Fibroblast of mammary gland (primary cell): ENCODE results near the gene SULT1C2.

Experiments used
- DNase-seq: peaks from one replicate; pipeline ENCODE4 v3.0.0-alpha.2; 2010; ENCODE audit warnings: low read depth
- H3K4me3 ChIP-seq: 2 replicates; pipeline ENCODE4 v1.5.1; 2011; ENCODE audit warnings: low read depth, mild to moderate bottlenecking, low read length, moderate library complexity; ENCODE audit not compliant: control insufficient read depth
- TF ChIP-seq, protein P1 (sequence below): conservative IDR thresholded peaks from 2 replicates; pipeline ENCODE4 v1.5.1; 2011; ENCODE audit warnings: low read depth, low read length, inconsistent platforms; ENCODE audit not compliant: control insufficient read depth, insufficient read depth

The SULT1C2 gene

DNA sequence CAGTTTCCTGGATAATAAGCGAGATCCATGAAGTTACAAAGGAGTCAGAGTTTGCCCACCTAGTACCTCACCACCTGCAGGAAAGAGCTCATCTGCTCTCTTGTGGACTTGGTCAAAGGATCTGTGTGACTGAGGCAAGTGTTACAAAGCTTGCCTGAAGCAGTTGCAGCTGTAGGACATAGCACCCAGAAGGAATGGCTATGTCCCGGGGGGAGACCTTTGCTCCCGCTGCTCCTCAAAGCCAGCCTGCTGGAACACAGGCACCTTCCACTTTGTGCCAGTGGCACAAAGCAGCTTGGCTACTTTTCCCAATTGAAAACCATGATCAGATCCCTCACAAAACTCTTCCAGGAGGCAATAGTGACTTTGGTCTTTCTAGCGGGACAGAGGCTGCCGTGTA, 3.1 kb upstream of the SULT1C2 start:
- no peak overlapping the region for H3K4me3 ChIP-seq
- TF ChIP-seq, protein P1, sequence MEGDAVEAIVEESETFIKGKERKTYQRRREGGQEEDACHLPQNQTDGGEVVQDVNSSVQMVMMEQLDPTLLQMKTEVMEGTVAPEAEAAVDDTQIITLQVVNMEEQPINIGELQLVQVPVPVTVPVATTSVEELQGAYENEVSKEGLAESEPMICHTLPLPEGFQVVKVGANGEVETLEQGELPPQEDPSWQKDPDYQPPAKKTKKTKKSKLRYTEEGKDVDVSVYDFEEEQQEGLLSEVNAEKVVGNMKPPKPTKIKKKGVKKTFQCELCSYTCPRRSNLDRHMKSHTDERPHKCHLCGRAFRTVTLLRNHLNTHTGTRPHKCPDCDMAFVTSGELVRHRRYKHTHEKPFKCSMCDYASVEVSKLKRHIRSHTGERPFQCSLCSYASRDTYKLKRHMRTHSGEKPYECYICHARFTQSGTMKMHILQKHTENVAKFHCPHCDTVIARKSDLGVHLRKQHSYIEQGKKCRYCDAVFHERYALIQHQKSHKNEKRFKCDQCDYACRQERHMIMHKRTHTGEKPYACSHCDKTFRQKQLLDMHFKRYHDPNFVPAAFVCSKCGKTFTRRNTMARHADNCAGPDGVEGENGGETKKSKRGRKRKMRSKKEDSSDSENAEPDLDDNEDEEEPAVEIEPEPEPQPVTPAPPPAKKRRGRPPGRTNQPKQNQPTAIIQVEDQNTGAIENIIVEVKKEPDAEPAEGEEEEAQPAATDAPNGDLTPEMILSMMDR: no peak
- no peak for DNase-seq

DNA sequence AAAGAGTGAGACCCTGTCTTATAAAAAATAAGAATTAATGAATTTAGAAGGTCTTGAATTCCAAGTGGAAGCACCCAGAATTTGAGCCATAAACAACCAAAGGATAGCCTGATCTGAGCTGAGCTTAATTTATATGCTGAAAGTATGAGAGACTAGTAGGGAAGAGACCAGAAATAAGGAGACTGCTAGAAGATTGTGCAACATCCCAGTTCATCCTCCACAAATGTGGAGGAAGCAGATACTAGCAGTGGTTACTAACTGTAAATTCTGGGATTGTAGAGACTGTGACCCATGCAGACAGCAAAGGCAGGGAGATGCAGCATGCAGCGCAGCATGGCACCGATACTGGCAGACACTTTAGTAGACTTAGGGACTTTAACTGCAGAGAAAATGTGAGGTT, 1.5 kb upstream of the SULT1C2 start:
- TF ChIP-seq, protein P1: no peak
- no peak overlapping the region for H3K4me3 ChIP-seq
- DNase-seq: no peak

DNA sequence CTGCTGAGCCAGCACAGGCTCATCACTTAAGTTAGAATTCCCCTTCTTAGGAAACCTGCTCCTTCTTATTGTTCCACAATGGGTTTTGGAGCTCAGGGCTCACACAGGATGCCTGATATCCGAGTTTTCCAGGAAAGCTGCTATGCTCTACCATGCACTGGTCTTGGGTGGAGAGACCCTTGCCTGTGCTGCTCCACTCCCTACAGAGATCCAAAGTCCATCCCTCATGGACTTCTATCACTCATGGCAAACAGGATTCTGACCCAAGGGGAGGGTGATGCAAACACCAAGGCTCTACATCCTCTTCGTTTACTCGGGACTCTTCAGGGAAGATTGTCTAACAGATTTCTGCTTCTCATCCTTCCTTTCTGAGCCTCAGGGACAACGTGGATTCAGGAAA, 5.2 kb downstream of the SULT1C2 start:
- DNase-seq: no peak
- TF ChIP-seq, protein P1: no peak
- no peak overlapping the region for H3K4me3 ChIP-seq

DNA sequence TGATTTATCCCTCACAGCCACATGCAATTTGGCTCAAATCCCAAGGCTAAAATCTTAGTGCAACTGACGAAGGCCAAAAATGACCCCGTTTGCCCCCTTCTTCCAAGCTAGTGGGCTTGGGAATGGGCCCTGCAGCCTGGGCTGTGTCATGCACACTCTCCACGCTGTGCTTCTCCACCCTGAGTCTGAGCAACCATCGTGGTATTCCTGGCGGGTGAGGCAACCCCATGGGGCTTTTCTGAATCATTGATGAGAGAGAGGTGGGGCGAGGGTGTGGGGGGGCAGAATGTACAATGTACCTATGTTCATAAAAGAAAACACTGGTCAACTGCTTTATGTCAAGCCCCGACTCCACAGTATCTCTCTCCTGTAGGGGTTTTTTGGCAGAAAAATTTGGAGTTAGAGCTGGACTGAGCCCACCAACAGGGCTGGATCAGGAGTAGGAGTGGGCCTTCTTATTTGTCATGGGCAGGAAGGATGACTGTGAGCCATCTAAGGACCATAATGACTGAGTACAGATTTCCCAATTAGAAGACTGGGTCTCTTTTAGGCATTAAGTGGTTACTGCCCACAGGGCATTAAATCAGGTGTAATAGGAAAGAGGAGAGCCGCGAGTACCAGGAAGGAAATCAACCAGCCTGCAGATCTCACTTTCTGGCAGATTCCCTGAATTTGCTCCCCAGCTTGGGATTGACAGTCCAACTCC, 8.9 kb downstream of the SULT1C2 start:
- peak; percentile 97 for DNase-seq
- TF ChIP-seq, protein P1: no peak
- no peak overlapping the region for H3K4me3 ChIP-seq

DNA sequence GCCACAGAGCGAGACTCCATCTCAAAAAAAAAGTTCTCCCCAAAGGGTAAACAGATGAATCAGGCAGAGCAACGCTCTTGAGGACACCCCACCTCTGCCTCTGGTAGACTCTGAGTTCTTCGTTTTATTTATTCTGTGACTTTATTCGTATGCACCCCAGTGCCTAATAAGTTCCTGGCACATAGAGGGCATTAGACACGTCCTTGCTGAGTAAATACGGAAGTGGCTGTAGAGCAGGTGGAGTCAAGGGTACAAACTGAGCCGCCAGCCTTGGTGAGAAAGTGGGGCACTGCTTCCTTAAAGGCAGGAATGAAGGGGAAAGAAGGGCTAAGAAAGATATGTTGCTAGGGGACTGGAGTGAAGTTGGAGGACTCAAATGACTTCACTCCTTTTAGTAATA, 12.9 kb downstream of the SULT1C2 start:
- DNase-seq: no peak
- TF ChIP-seq, protein P1: no peak
- H3K4me3 ChIP-seq: no peak overlapping the region

DNA sequence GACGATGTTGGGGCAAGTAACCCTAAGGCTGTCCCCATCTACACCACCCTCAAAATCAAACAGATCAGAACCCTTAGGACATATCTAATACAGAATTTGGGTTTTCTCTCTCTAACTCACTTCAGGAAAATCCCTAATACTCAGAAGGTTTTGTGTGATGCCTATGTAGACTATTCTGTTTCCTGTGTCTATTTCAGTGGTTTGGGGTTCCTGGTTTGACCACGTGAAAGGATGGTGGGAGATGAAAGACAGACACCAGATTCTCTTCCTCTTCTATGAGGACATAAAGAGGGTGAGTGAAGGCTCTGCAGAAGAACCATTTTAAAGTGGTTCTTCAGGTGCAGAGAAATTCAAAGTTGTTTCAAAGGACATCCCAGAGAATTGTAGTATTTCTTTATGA, 16.3 kb downstream of the SULT1C2 start:
- H3K4me3 ChIP-seq: no peak overlapping the region
- TF ChIP-seq, protein P1: no peak

DNA sequence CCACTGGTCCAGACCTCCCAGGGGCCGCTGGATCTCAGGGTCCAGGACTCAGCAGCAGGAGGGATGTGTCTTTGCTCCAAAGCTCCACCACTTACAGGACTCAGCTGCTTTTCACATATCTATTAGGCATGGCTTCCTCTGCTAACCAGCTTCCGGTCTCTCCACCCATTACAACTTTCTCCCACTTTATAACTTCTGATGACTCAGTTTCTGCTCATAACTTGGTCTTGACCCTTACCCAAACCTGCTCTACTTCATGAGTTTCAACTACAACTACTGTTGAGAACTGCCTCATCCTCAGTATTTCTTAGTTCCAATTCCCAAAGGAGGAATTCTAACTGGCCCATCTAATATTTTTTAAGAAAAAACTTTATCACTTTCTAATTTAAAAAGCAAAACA, 17.2 kb downstream of the SULT1C2 start:
- DNase-seq: peak; percentile 67
- TF ChIP-seq, protein P1: no peak
- no peak overlapping the region for H3K4me3 ChIP-seq

More for the DNA sequence above, 16.3 kb downstream of the SULT1C2 start:
- no peak for DNase-seq
